ENCODE data around the gene KCNIP1. TPM values are rescaled to one million over a fixed set of nuclear protein-coding genes. Genes with fewer than 3 reads are reported as not detected.

KCNIP1 gene
- total RNA-seq, 2 donors from 2014 or later = not detected

GRCh38 chr5:170560938-170561337, 57.1 kb downstream of the KCNIP1 start:
- peaks cover 2% of the 10 kb centered on the region for H3K27me3 Mint-ChIP-seq (ENCODE audit: insufficient read depth)

GRCh38 chr5:170562166-170562874, 58.5 kb downstream of the KCNIP1 start:
- no peaks in the 10 kb centered on the region for H3K36me3 Mint-ChIP-seq (ENCODE audit: low read depth)
- no peak overlapping the region for H3K27ac ChIP-seq (ENCODE audit: low read depth, low read length)
- no peak overlapping the region for H3K9ac ChIP-seq (ENCODE audit: extremely low read depth, low read length, poor library complexity, severe bottlenecking)
- H3K9me3 ChIP-seq (ENCODE audit: control insufficient read depth, low read length) = no peaks in the 10 kb centered on the region
- WGBS, 2 experiments (ENCODE audit: insufficient coverage in 1 of 2, insufficient read length in 1 of 2) = 73 to 86% methylated on average over 5 to 6 of the region's 6 CpGs
- H3K4me3 ChIP-seq (ENCODE audit: low read length) = no peak overlapping the region
- no peak overlapping the region for H3K4me3 Mint-ChIP-seq
- H3K9me3 Mint-ChIP-seq = no peaks in the 10 kb centered on the region
- peak; percentile 34 for DNase-seq
- H3K4me1 ChIP-seq (ENCODE audit: control insufficient read depth, insufficient read depth, low read length) = no peaks in the 10 kb centered on the region
- peaks cover 2% of the 10 kb centered on the region for H3K27me3 Mint-ChIP-seq (ENCODE audit: insufficient read depth)
- peaks cover 17% of the 10 kb centered on the region for H3K27me3 ChIP-seq (ENCODE audit: control insufficient read depth, insufficient read depth, low read length, poor library complexity, severe bottlenecking)
- no peak overlapping the region for H3K27ac Mint-ChIP-seq
- TF ChIP-seq CTCF (conservative IDR thresholded peaks at IDR 0.05) = no peak
- H3K4me1 Mint-ChIP-seq = no peaks in the 10 kb centered on the region
- no peaks in the 10 kb centered on the region for H3K36me3 ChIP-seq (ENCODE audit: control insufficient read depth, insufficient read depth, low read length)

More at GRCh38 chr5:170560938-170561337, 57.1 kb downstream of the KCNIP1 start:
- H3K9me3 ChIP-seq (ENCODE audit: control insufficient read depth, low read length) = no peaks in the 10 kb centered on the region
- H3K27me3 ChIP-seq (ENCODE audit: control insufficient read depth, insufficient read depth, low read length, poor library complexity, severe bottlenecking) = peaks cover 17% of the 10 kb centered on the region
- H3K4me1 Mint-ChIP-seq = no peaks in the 10 kb centered on the region
- H3K27ac ChIP-seq (ENCODE audit: low read depth, low read length) = no peak overlapping the region
- TF ChIP-seq CTCF (conservative IDR thresholded peaks at IDR 0.05) = no peak
- H3K36me3 ChIP-seq (ENCODE audit: control insufficient read depth, insufficient read depth, low read length) = no peaks in the 10 kb centered on the region
- no peak overlapping the region for H3K4me3 ChIP-seq (ENCODE audit: low read length)
- H3K4me3 Mint-ChIP-seq = no peak overlapping the region
- no peaks in the 10 kb centered on the region for H3K4me1 ChIP-seq (ENCODE audit: control insufficient read depth, insufficient read depth, low read length)
- no peak overlapping the region for H3K9ac ChIP-seq (ENCODE audit: extremely low read depth, low read length, poor library complexity, severe bottlenecking)
- H3K9me3 Mint-ChIP-seq = no peaks in the 10 kb centered on the region
- no peak overlapping the region for H3K27ac Mint-ChIP-seq
- WGBS, 2 experiments (ENCODE audit: insufficient coverage in 1 of 2, insufficient read length in 1 of 2) = 95 to 100% methylated on average over 3 to 7 of the region's 7 CpGs
- DNase-seq = peak; percentile 27
- H3K36me3 Mint-ChIP-seq (ENCODE audit: low read depth) = no peaks in the 10 kb centered on the region

- peak; percentile 38 for DNase-seq
- H3K27ac ChIP-seq (ENCODE audit: low read depth, low read length) = no peak overlapping the region
- no peak overlapping the region for H3K27ac Mint-ChIP-seq
- no peaks in the 10 kb centered on the region for H3K9me3 Mint-ChIP-seq
- no peaks in the 10 kb centered on the region for H3K9me3 ChIP-seq (ENCODE audit: control insufficient read depth, low read length)
- H3K27me3 Mint-ChIP-seq (ENCODE audit: insufficient read depth) = peaks cover 2% of the 10 kb centered on the region
- 60 to 96% methylated on average over 1 to 4 of the region's 4 CpGs for WGBS, 2 experiments (ENCODE audit: insufficient coverage in 1 of 2, insufficient read length in 1 of 2)
- no peaks in the 10 kb centered on the region for H3K36me3 ChIP-seq (ENCODE audit: control insufficient read depth, insufficient read depth, low read length)
- H3K27me3 ChIP-seq (ENCODE audit: control insufficient read depth, insufficient read depth, low read length, poor library complexity, severe bottlenecking) = peaks cover 17% of the 10 kb centered on the region
- H3K4me1 Mint-ChIP-seq = no peaks in the 10 kb centered on the region
- no peak overlapping the region for H3K4me3 ChIP-seq (ENCODE audit: low read length)
- no peak for TF ChIP-seq CTCF (conservative IDR thresholded peaks at IDR 0.05)
- H3K4me3 Mint-ChIP-seq = no peak overlapping the region
- no peak overlapping the region for H3K9ac ChIP-seq (ENCODE audit: extremely low read depth, low read length, poor library complexity, severe bottlenecking)
- no peaks in the 10 kb centered on the region for H3K36me3 Mint-ChIP-seq (ENCODE audit: low read depth)
- no peaks in the 10 kb centered on the region for H3K4me1 ChIP-seq (ENCODE audit: control insufficient read depth, insufficient read depth, low read length)
Measured at GRCh38 chr5:170562875-170563228, 59.0 kb downstream of the KCNIP1 start.
